Suprapubic skin (tissue), 4 donors: ENCODE data around the gene ZNF398.

ENCODE experiments used
- EP300 ChIP-seq: sonication (generic); formaldehyde crosslinking; IDR thresholded peaks from one replicate; pipeline ENCODE4 v1.6.1; 2017; ENCODE audit warnings: antibody characterized with exemption
- POLR2A ChIP-seq, 2 donors: fragments of 450-650 bp; IDR thresholded peaks; one replicate each; pipeline ENCODE4 v1.6.1; 2017; ENCODE audit warnings: antibody characterized with exemption in 2 of 2, mild to moderate bottlenecking in 2 of 2, moderate library complexity in 2 of 2
- POLR2AphosphoS5 ChIP-seq, 3 donors: sonication (generic); formaldehyde crosslinking; IDR thresholded peaks; one replicate each; pipeline ENCODE4 v1.6.1; 2017; ENCODE audit warnings: antibody characterized with exemption in 3 of 3
- TF ChIP-seq, protein P1 (sequence below), 2 donors: fragments of 200-600 bp in 1 of 2; fragments of 450-650 bp in 1 of 2; sonication (generic) in 1 of 2; IDR thresholded peaks; one replicate each; pipeline ENCODE4 v1.5.1; 2016 to 2019; ENCODE audit warnings: antibody characterized with exemption in 2 of 2, mild to moderate bottlenecking in 1 of 2, moderate library complexity in 1 of 2

DNA sequence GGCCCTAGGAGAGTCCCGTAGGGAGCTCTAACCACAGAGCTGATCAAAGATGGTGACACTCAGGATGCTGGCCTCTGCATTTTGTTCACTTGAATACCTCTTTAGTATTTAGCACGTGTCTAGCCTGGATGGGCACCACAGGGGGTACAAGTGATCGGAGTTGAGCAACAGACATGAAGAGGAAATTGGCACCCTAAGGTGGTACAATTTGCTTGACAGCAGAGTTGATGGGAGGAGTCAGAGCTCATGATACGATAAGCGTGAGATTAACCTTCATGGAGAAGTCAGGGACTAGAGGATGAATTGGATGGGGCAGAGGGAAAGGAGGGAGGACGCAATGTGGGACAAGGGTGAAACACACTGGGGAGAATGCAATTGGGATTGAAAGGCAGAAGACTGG is 82.3 kb downstream of the ZNF398 start:
- TF ChIP-seq, protein P1, sequence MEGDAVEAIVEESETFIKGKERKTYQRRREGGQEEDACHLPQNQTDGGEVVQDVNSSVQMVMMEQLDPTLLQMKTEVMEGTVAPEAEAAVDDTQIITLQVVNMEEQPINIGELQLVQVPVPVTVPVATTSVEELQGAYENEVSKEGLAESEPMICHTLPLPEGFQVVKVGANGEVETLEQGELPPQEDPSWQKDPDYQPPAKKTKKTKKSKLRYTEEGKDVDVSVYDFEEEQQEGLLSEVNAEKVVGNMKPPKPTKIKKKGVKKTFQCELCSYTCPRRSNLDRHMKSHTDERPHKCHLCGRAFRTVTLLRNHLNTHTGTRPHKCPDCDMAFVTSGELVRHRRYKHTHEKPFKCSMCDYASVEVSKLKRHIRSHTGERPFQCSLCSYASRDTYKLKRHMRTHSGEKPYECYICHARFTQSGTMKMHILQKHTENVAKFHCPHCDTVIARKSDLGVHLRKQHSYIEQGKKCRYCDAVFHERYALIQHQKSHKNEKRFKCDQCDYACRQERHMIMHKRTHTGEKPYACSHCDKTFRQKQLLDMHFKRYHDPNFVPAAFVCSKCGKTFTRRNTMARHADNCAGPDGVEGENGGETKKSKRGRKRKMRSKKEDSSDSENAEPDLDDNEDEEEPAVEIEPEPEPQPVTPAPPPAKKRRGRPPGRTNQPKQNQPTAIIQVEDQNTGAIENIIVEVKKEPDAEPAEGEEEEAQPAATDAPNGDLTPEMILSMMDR (IDR thresholded peaks at IDR 0.05): no peak
- TF ChIP-seq POLR2A (IDR thresholded peaks at IDR 0.05): no peak
- no peak for TF ChIP-seq POLR2AphosphoS5 (IDR thresholded peaks at IDR 0.05)
- no peak for TF ChIP-seq EP300
